Dedifferentiated amniotic fluid mesenchymal stem cell (primary cell): Measurements from ENCODE around the gene ZNF225.
"Not testable (repeated sequence)": the region's sequence is repeated elsewhere in the genome, so short reads cannot be mapped to it uniquely, and the experiment has no call there.

Experiments used
- DNase-seq: peaks from one replicate; pipeline ENCODE4 v3.0.0-alpha.2; 2016; ENCODE audit errors: extremely low spot score

The ZNF225 gene

DNA sequence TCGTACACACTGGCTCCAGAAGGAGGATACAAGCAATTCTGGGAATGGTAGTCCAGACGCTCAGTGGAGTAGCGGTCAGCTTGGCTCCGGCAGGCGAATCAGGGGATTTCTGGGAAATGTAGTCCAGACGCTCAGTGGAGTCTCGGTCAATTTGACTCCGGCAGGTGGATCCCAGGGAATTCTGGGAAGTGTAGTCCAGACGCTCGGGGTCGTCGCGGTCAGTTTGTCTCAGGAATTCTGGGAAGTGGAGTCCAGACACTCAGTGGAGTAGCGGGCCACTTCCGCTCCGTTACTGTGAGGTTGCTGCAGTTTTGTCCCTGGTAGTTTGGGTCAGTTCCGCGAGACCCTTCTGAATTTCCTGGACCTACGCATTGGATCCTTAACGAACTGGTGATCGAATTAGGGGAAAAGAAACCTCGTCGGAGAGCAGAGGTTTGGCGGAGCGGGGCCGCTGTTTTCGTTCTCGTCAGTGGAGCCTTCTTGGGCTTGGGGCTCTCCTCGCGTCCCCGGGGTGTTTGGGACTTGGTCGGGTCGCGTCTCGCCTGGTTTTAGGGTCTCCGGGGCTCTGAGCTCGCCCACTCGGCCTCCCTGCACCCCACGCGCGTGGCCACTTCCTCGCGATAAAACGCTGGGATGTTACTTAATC is at the start of gene ZNF225:
ZNF225 (plus strand) TSS at position 262 of the 646 bp plus-strand sequence. CDS start 2,429 bp downstream, outside the sequence.
- peak; percentile 99 for DNase-seq

GRCh38 chr19:44066305-44066704 is 46.9 kb upstream of the ZNF225 start:
- no peak for DNase-seq

- no peak for DNase-seq
Observed at GRCh38 chr19:44069415-44069814, 43.8 kb upstream of the ZNF225 start.

DNA sequence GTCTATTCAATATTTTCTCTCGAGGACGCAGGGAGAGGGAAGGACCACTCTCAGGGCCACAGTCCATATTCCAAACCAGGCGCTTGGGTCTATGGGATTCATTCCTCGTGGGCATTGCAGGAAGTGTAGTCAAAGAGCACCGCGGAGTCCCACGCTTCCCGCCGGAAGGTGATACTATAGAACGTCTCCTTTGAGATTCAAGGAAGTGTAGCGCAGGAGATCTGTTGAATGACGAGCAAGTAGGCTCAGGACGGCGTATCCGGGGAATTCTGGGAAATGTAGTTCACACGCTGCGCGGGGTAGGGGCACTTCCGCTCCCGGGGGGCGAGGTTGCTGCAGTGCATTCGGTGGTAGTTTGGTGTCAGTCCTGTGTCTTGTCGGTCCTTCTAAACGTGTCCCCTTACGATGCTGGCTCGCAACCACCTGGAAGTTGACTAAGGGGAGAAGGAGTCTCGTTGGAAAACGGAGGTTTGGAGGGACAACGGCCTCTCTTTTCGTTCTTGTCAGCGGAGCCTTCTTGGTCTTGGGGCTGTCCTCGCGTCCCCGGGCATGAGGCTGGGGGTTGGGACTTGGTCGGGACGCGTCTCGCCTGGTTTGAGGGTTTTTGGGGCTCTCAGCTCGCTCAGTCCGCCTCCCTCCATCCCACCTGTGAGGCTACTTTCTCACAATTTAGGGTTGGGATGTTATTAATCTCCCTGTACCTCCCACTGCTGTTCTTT is 41.2 kb upstream of the ZNF225 start, which contains the start of gene ZNF284:
ZNF284 (plus strand) TSS at position 336 of the 719 bp plus-strand sequence. CDS start 4,231 bp downstream, outside the sequence.
- peak; percentile 93 for DNase-seq

DNA sequence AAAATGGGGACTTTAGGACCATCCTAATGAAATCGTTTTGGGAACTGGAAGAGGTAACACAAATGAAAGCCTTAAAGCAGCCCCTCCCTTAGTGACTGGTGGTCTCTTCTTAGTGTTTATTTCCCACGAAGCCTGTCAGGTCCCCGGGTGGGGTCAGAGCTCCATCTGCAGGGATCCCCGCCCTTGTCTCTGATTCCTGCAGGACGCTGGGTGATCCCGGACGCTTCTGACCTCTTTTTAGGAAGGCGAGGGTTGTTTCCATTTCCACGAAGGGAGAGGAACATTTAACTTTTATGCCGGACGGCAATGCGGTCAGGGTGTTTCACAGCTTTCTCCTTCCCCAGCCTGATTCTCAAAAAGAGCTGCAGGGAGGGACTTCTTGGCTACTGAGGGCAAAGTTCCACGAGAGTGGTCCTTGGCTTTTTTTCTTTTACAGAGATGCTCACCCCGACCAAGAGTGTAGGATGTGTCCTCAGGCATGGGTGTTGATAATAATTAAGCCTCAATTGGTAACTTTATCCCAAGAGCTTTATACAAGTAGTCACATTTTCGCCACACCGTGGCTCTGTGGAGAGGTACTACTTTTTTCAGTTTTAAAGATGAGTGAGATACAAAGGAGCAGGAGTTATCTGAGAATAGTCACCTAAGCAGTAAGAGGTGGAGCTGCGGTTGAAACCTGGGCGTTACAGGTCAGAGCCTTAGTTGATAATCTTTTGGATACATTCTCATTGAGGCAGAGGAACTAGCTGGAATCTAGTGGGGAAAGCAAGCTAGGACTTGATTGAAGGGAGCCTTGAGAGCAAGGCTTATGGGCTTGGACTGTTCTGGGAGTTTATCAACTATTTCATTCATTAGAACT is 40.4 kb upstream of the ZNF225 start:
- no peak for DNase-seq

DNA sequence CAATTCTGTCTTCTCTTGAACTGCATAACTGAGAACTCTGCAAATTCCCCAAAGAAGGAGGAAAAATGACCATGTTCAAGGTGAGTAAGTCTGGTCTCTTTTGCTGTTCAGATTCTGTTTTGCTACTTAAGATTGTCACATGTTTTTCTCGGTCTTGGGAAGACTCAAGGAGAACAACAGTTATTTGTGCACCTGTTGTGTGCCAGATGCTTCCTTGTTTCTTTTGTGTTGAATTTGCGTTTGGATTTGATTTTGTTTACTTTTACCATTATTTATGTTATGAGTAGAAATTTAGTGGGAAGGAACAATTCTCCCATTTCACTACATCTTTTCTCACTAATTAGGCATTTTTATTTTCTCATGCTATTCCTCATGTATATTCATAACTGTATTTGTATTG is 36.9 kb upstream of the ZNF225 start:
- DNase-seq, result no peak

- no peak for DNase-seq
Observed at GRCh38 chr19:44092108-44092507, 21.1 kb upstream of the ZNF225 start.

GRCh38 chr19:44093931-44094765 is 19.1 kb upstream of the ZNF225 start, which contains the start of gene ZNF224:
ZNF224 (plus strand) TSS chr19:44094361; CDS start chr19:44097874, 3,513 bp downstream.
- DNase-seq, result peak; percentile 95

DNA sequence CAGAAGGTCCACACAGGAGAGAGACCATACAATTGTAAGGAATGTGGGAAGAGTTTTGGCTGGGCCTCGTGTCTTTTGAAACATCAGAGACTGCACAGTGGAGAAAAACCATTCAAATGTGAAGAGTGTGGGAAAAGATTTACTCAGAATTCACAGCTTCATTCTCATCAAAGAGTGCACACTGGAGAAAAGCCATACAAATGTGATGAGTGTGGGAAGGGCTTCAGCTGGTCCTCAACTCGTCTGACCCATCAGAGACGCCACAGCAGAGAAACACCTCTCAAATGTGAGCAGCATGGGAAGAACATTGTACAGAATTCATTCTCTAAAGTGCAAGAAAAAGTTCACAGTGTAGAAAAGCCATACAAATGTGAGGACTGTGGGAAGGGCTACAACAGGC is 5.4 kb upstream of the ZNF225 start:
- no peak for DNase-seq

- no peak for DNase-seq
Observed at GRCh38 chr19:44109458-44109857, 3.7 kb upstream of the ZNF225 start.

DNA sequence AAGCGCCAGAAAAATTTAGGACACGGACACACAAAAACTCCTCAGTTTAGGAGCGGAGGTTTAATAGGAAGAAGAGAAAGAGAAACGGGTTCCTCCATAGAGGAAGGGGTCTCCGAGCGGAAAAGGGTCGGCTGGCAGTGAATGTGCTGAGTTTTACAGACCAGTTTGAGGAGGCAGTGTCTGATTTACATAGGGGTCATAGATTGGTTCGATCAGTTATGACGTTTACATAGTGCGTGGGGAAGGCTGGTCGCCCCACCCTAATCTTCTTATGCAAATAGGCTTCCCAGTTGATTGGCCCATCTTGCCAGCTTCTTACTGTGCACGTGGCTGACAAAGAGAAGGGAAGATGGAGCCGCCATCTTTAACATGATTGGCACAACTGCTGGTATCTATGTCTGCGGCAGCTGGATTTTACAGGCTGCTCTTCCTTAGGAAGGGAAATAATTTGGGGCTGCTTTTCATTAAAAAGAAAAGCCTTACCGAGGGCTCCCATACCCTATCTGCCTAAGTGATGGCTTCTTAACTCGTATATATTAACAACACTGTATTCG is 1.2 kb upstream of the ZNF225 start:
- peak; percentile 91 for DNase-seq

GRCh38 chr19:44112802-44113137 is 429 bp upstream of the ZNF225 start:
- no peak for DNase-seq

DNA sequence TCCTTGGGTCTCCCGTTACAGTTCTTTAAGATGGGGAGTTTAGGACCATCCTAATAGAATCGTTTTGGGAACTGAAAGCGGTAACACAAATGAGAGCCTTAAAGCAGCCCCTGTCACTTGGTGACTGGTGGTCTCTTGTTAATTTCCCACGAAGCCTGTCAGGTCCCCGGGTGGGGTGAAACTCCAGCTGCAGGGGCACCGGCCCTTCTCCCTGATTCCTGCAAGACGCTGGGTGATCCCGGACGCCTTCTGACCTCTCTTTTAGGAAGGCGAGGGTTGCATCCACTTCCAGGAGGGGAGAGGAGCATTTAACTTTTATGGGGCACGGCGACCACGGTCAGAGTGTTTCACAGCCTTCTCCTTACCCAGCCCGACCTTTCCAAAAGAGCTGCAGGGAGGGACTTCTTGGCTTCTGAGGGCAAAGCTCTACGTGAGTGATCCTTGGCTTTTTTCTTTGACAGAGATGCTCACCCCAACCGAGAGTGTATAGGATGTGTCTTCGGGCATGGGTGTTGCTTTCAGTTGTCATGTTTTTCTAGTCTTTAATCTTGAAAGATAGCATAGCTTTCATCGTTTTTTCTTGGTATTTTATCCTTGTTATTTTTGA is 688 bp downstream of the ZNF225 start:
- DNase-seq, result no peak

GRCh38 chr19:44121162-44121561 is 8.0 kb downstream of the ZNF225 start:
- DNase-seq, result not testable (repeated sequence)

DNA sequence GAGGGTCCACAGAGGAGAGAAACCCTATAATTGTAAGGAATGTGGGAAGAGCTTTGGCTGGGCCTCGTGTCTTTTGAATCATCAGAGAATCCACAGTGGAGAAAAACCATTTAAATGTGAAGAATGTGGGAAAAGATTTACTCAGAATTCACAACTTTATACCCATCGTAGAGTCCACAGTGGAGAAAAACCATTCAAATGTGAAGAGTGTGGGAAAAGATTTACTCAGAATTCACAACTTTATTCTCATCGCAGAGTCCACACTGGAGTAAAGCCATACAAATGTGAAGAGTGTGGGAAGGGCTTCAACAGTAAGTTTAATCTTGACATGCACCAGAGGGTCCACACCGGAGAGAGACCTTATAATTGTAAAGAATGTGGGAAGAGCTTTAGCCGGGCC is 18.8 kb downstream of the ZNF225 start:
- DNase-seq, result no peak

DNA sequence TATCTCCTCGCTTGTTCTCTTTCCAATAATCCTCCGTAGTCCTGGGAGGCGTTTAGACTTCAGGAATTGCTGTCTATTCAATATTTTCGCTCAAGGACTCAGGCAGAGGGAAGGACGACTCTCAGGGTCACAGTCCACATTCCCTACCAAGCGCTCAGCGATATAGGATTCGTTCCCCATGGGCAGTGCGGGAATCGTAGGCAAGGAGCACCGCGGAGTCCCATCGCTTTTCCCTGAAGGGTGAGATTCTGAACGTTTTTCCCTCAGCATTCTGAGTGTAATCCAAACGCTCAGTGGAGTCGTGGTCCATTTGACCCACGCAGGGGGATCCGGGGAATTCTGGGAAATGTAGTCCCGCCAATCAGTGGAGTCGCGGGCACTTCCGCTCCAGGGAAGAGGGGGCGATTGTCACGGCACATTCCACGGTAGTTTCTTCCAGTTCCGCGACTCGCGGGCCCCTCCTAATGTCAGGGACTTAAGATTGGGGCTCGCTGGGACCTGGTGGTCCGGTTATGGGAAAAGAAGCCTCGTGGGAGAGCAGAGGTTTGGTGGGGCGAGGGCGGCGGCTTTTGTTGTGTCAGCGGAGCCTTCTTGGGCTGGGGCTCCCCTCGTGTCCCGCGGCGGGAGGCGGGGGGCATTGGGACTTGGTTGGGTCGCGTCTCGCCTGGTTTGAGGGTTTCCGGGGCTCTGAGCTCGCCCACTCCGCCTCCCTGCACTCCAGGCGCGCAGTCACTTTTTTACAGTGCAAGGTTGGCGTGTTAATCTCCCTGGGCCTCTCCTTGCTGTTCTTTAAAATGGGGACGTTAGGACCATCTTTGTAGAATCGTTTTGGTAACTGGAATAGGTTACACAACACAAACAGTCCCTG is 28.2 kb downstream of the ZNF225 start, which contains the start of gene ZNF234:
ZNF234 (plus strand) TSS at position 364 of the 868 bp plus-strand sequence. CDS start 3,079 bp downstream, outside the sequence.
- peak; percentile 92 for DNase-seq

DNA sequence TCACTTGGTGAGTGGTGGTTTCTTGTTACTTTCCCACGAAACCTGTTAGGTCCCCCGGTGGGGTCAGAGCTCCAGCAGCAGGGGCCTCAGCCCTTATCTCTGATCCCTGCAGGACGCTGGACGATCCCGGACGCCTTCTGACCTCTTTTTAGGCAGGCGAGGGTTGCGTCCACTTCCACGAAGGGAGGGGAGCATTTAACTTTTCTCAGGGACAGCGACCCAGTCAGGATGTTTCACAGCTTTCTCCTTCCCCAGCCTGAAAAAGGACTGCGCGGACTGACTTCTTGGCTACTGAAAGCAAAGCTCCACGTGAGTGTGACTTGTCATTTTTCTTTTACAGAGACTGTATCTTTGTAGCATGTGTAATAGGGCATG is 28.8 kb downstream of the ZNF225 start:
- no peak for DNase-seq

- no peak for DNase-seq
Observed at GRCh38 chr19:44149776-44150175, 36.6 kb downstream of the ZNF225 start.

DNA sequence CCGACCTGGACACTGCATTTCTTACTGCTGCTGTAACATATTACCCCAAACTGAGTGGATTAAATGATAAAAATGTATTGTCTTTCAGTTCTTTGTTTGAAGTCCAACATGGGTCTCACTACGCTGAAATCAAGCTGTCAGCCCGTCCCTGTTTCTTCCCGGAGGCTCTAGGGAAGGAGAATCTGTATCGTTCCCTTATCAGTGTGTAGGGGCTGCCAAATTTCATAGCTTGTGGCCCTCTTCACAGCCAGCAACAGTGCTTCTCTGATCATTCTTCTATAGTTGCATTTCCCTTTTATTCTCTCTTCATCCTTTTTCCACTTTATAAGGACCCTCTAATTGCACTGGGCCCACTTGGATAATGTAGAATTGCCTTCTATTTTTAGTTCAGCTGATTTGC is 38.3 kb downstream of the ZNF225 start:
- no peak for DNase-seq

GRCh38 chr19:44156475-44156874 is 43.3 kb downstream of the ZNF225 start:
- no peak for DNase-seq
